Caco-2 (cell line): ENCODE data around the gene CASP12. TPM values are rescaled to one million over a fixed set of nuclear protein-coding genes. Genes with fewer than 3 reads are reported as not detected.

Source experiments
- Bru-seq: library from RNA; stranded (reverse); fragments of 400-500 nt; gene quantifications from one replicate; lab custom pipeline; 2021; lab: Mats Ljungman, UMichigan
- BruChase-seq, 2 experiments: library from RNA; stranded (reverse); fragments of 400-500 nt; gene quantifications; one replicate each; lab custom pipeline; 2021; lab: Mats Ljungman, UMichigan
- BruUV-seq: library from RNA; stranded (reverse); fragments of 400-500 nt; replicated peaks from 2 replicates; lab custom pipeline; 2021; lab: Mats Ljungman, UMichigan
- CTCF ChIA-PET: fragments of 300-600 bp; sonication (Branson Sonifier 250); formaldehyde crosslinking; loops from one replicate; lab custom pipeline; 2022; ENCODE audit warnings: antibody characterized with exemption; lab: Charles Lee
- POLR2A ChIA-PET: fragments of 300-600 bp; sonication (Branson Sonifier 250); formaldehyde crosslinking; loops from one replicate; lab custom pipeline; 2022; ENCODE audit warnings: antibody characterized with exemption; lab: Charles Lee
- DNase-seq, 2 experiments: peaks; one replicate each; pipeline versions ENCODE4 v3.0.0 to v3.0.0-alpha.2; 2020 to 2022
- H3K27me3 ChIP-seq: replicated peaks from 2 replicates; pipeline ENCODE4 v1.6.0; 2011; ENCODE audit warnings: low read length; ENCODE audit not compliant: control insufficient read depth, insufficient read depth
- H3K36me3 ChIP-seq: 2 replicates; pipeline ENCODE4 v1.5.1; 2011; ENCODE audit warnings: low read length; ENCODE audit not compliant: control insufficient read depth, insufficient read depth
- H3K4me1 ChIP-seq: fragments of 250-450 bp; sonication (Bioruptor Pico); 2 replicates; pipeline ENCODE4 v1.5.1; 2020; ENCODE audit warnings: mild to moderate bottlenecking
- H3K4me3 ChIP-seq: 2 replicates; pipeline ENCODE4 v1.5.1; 2011; ENCODE audit warnings: low read depth, mild to moderate bottlenecking, control low read depth, low read length
- H3K9me3 ChIP-seq: fragments of 250-450 bp; sonication (Bioruptor Pico); 2 replicates; pipeline ENCODE4 v1.5.1; 2020; ENCODE audit warnings: mild to moderate bottlenecking, moderate library complexity
- H3K27ac Mint-ChIP-seq: one replicate; pipeline ENCODE4 v1.8.0; 2022; ENCODE audit warnings: mixed read lengths; ENCODE audit not compliant: unreplicated experiment
- H3K27me3 Mint-ChIP-seq: one replicate; pipeline ENCODE4 v1.8.0; 2022; ENCODE audit warnings: mixed read lengths; ENCODE audit not compliant: insufficient read depth, unreplicated experiment
- H3K36me3 Mint-ChIP-seq: one replicate; pipeline ENCODE4 v1.8.0; 2022; ENCODE audit warnings: mild to moderate bottlenecking, mixed read lengths; ENCODE audit not compliant: insufficient read depth, unreplicated experiment
- H3K4me1 Mint-ChIP-seq: one replicate; pipeline ENCODE4 v1.8.0; 2022; ENCODE audit warnings: low read depth, mixed read lengths; ENCODE audit not compliant: unreplicated experiment
- H3K4me3 Mint-ChIP-seq: one replicate; pipeline ENCODE4 v1.8.0; 2022; ENCODE audit warnings: mild to moderate bottlenecking, moderate library complexity, mixed read lengths; ENCODE audit not compliant: unreplicated experiment
- H3K9me3 Mint-ChIP-seq: one replicate; pipeline ENCODE4 v1.8.0; 2022; ENCODE audit warnings: mixed read lengths; ENCODE audit not compliant: unreplicated experiment
- intact Hi-C: fragments of 100-400 bp; cut with micrococcal nuclease; formaldehyde crosslinking; loops from one replicate; pipeline ENCODE4 v1.10.0; 2022; ENCODE audit not compliant: unreplicated experiment
- long read RNA-seq: library from polyadenylated mRNA; stranded (forward); transcript quantifications from one replicate; pipeline ENCODE4 v2.0.0, GENCODE V29; 2022
- total RNA-seq: library from RNA; stranded (reverse); gene quantifications from 2 replicates; pipeline ENCODE4 v1.2.3, GENCODE V29; 2022
- TF ChIP-seq, protein P1 (sequence below), 2 experiments: fragments of 200-600 bp in 1 of 2; IDR thresholded peaks; 1 replicate in 1 of 2; 2 replicates in 1 of 2; pipeline versions ENCODE4 v1.5.1 to v1.8.0; 2011 to 2022; ENCODE audit warnings: antibody characterized with exemption in 1 of 2, control low read depth in 1 of 2, inconsistent platforms in 1 of 2, low read depth in 1 of 2, low read length in 1 of 2, mild to moderate bottlenecking in 1 of 2, moderate library complexity in 1 of 2; ENCODE audit not compliant: insufficient read depth in 1 of 2, severe bottlenecking in 1 of 2, unreplicated experiment in 1 of 2

CASP12 gene
- total RNA-seq, result not detected in 2 replicates
- not detected for Bru-seq, nascent RNA
- BruChase-seq, experiment 1, labeled RNA remaining after a 2-hour chase, result not detected
- BruChase-seq, experiment 2, labeled RNA remaining after a 6-hour chase, result not detected
- long read RNA-seq, result 0 reads

DNA sequence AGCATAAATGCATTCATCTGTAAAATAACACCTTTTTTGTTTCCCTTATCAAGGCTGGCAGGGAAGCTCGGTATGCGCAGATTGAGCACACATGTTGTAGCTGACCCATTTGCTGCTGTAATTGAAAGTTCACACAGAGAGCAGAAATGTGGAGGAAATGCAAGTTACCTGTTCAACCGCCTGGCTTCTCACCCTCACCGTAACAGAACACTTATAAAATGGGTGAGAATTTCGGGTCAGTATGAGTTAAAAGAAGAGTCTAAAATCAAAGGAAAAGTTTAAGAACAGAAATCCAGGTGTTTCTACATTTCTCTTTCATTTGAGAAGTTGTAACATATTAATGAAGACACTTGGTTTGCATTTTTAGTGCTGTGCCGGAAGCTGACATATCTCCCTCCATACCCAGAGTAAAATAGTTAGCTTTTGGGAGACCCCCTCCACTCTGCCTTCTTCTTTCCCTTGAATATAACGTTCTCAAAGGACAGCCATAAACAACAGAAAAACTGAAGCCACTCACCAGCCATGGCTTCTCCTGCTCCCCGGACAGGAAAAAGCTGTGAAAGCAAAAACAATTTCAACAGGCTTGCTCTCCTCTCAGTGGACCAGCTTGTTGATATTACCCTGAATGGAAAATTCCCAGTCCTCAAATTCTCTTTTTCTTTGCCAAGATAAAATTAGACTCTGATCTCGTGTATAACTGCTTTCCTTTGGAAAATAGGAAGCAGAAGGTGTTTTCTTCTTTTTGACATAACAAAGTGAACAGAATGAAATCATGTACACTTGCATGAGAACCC lies at the start of gene CASP12:
TSS of gene CASP12 (minus strand) at position 570 of the 794 bp plus-strand sequence.
- Mint-ChIP-seq H3K36me3 (no peaks in the 10 kb centered on the region), H3K27ac (no peak within 1 kb of the TSS), H3K4me3 (no peak within 1 kb of the TSS), H3K4me1 (no peaks in the 10 kb centered on the region), H3K9me3 (no peaks in the 10 kb centered on the region), H3K27me3 (peaks cover 3% of the 10 kb centered on the region)
- TF ChIP-seq, protein P1, sequence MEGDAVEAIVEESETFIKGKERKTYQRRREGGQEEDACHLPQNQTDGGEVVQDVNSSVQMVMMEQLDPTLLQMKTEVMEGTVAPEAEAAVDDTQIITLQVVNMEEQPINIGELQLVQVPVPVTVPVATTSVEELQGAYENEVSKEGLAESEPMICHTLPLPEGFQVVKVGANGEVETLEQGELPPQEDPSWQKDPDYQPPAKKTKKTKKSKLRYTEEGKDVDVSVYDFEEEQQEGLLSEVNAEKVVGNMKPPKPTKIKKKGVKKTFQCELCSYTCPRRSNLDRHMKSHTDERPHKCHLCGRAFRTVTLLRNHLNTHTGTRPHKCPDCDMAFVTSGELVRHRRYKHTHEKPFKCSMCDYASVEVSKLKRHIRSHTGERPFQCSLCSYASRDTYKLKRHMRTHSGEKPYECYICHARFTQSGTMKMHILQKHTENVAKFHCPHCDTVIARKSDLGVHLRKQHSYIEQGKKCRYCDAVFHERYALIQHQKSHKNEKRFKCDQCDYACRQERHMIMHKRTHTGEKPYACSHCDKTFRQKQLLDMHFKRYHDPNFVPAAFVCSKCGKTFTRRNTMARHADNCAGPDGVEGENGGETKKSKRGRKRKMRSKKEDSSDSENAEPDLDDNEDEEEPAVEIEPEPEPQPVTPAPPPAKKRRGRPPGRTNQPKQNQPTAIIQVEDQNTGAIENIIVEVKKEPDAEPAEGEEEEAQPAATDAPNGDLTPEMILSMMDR (IDR thresholded peaks at IDR 0.05; ENCODE audit: insufficient read depth in 1 of 2, low read depth in 1 of 2, low read length in 1 of 2, severe bottlenecking in 1 of 2, unreplicated experiment in 1 of 2), result no peak
- Histone ChIP-seq H3K9me3 (no peaks in the 10 kb centered on the region), H3K4me3 (no peak within 1 kb of the TSS), H3K36me3 (no peaks in the 10 kb centered on the region), H3K4me1 (no peaks in the 10 kb centered on the region), H3K27me3 (no peaks in the 10 kb centered on the region)
- ChIA-PET POLR2A (no interaction called here), CTCF (no interaction called here)
- intact Hi-C loops, result no loop called here
- DNase-seq, result no peak
- no TSS peak for BruUV-seq

DNA sequence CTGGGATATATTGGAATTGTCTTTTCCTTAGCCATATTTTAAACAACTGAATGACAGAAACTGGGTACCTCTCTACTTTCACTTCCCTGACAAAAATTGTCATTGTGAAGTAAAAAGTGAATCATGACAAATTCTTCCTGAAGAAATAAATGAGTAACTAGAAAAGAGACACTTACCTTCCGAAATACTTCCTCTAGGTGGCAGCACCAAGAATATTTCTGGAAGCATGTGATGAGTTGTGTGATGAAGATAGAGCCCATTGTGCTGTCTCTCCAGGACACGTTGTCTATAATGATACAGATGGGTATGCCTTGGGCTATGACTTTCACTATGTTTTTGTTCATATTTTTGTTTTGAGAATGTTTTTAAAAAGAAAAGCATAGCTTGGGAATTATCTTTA lies 48.6 kb upstream of the CASP12 start:
- Mint-ChIP-seq H3K9me3 (no peaks in the 10 kb centered on the region), H3K27ac (no peak overlapping the region), H3K4me3 (no peak overlapping the region), H3K4me1 (peaks cover 6% of the 10 kb centered on the region), H3K27me3 (no peaks in the 10 kb centered on the region), H3K36me3 (peaks cover 13% of the 10 kb centered on the region)
- no peaks in the 10 kb centered on the region for H3K27me3 ChIP-seq
- TF ChIP-seq, protein P1 (IDR thresholded peaks at IDR 0.05; ENCODE audit: insufficient read depth in 1 of 2, low read depth in 1 of 2, low read length in 1 of 2, severe bottlenecking in 1 of 2, unreplicated experiment in 1 of 2), result peak; percentile 54 to 74
- CTCF ChIA-PET, result no interaction called here
- POLR2A ChIA-PET, result no interaction called here
- no peaks in the 10 kb centered on the region for H3K36me3 ChIP-seq
- no peak overlapping the region for H3K4me3 ChIP-seq
- no TSS peak for BruUV-seq
- H3K9me3 ChIP-seq, result no peaks in the 10 kb centered on the region
- DNase-seq, result peak in 1 of 2 experiments; percentile 72
- no peaks in the 10 kb centered on the region for H3K4me1 ChIP-seq
- intact Hi-C loops, result loop anchor here (1.0 to 10.0 kb wide), 4 partner anchors 256 to 915 kb away; no protein-coding TSS in a partner anchor

- H3K27ac Mint-ChIP-seq, result no peak overlapping the region
- DNase-seq, result no peak
- no peak overlapping the region for H3K4me3 Mint-ChIP-seq
- no TSS peak for BruUV-seq
- H3K36me3 Mint-ChIP-seq, result peaks cover 13% of the 10 kb centered on the region
- no peaks in the 10 kb centered on the region for H3K27me3 Mint-ChIP-seq
- ChIA-PET CTCF (no interaction called here), POLR2A (no interaction called here)
- intact Hi-C loops, result loop anchor here (10.0 kb wide), 1 partner anchor 339 kb away; no protein-coding TSS in a partner anchor
- H3K4me3 ChIP-seq, result no peak overlapping the region
- TF ChIP-seq, protein P1 (IDR thresholded peaks at IDR 0.05; ENCODE audit: insufficient read depth in 1 of 2, low read depth in 1 of 2, low read length in 1 of 2, severe bottlenecking in 1 of 2, unreplicated experiment in 1 of 2), result no peak
- H3K9me3 ChIP-seq, result no peaks in the 10 kb centered on the region
- no peaks in the 10 kb centered on the region for H3K9me3 Mint-ChIP-seq
- H3K36me3 ChIP-seq, result no peaks in the 10 kb centered on the region
- H3K4me1 ChIP-seq, result no peaks in the 10 kb centered on the region
- peaks cover 6% of the 10 kb centered on the region for H3K4me1 Mint-ChIP-seq
- no peaks in the 10 kb centered on the region for H3K27me3 ChIP-seq
Measured at GRCh38 chr11:104944076-104944475, 45.8 kb upstream of the CASP12 start.
